Effector memory CD8-positive, alpha-beta T cell (primary cell): ENCODE results near the gene ANXA6.

Source experiments
- ATAC-seq: fragments of 150-1000 bp; cut with Tn5 transposase; replicated peaks from 2 replicates; pipeline ENCODE4 v1.10.0; 2021; ENCODE audit warnings: mild to moderate bottlenecking, moderate library complexity
- DNase-seq, 3 experiments: peaks; one replicate each; pipeline ENCODE4 v3.0.0; 2021
- H3K27ac Mint-ChIP-seq, 2 donors: one replicate each; pipeline ENCODE4 v1.8.0; 2022; ENCODE audit warnings: mild to moderate bottlenecking in 2 of 2, mixed read lengths in 2 of 2, moderate library complexity in 2 of 2
- H3K27me3 Mint-ChIP-seq, 2 donors: one replicate each; pipeline ENCODE4 v1.8.0; 2022; ENCODE audit warnings: mixed read lengths in 2 of 2
- H3K36me3 Mint-ChIP-seq: one replicate; pipeline ENCODE4 v1.8.0; 2022; ENCODE audit warnings: mild to moderate bottlenecking, moderate library complexity, mixed read lengths; ENCODE audit not compliant: insufficient read depth
- H3K4me1 Mint-ChIP-seq, 2 donors: one replicate each; pipeline ENCODE4 v1.8.0; 2022; ENCODE audit warnings: low read depth in 2 of 2, mixed read lengths in 2 of 2
- H3K4me3 Mint-ChIP-seq, 2 donors: one replicate each; pipeline ENCODE4 v1.8.0; 2022; ENCODE audit warnings: mild to moderate bottlenecking in 2 of 2, mixed read lengths in 2 of 2, moderate library complexity in 2 of 2
- H3K9me3 Mint-ChIP-seq, 2 donors: one replicate each; pipeline ENCODE4 v1.8.0; 2022; ENCODE audit warnings: mixed read lengths in 2 of 2

The ANXA6 gene

GRCh38 chr5:151107738-151108520 lies 49.6 kb downstream of the ANXA6 start:
- Mint-ChIP-seq H3K27ac (peak overlapping the region in 1 of 2 donors; percentile 46), H3K27me3 (no peaks in the 10 kb centered on the region), H3K36me3 (peaks cover 88% of the 10 kb centered on the region), H3K4me3 (no peak overlapping the region), H3K9me3 (no peaks in the 10 kb centered on the region), H3K4me1 (peaks cover 6 to 12% of the 10 kb centered on the region in 2 donors)
- ATAC-seq (no peak), DNase-seq (no peak)

GRCh38 chr5:151107084-151107483 lies 50.5 kb downstream of the ANXA6 start:
- DNase-seq (no peak), ATAC-seq (no peak)
- peaks cover 87% of the 10 kb centered on the region for H3K36me3 Mint-ChIP-seq
- no peaks in the 10 kb centered on the region for H3K9me3 Mint-ChIP-seq
- no peaks in the 10 kb centered on the region for H3K27me3 Mint-ChIP-seq
- H3K27ac Mint-ChIP-seq: no peak overlapping the region
- no peak overlapping the region for H3K4me3 Mint-ChIP-seq
- peaks cover 6 to 12% of the 10 kb centered on the region in 2 donors for H3K4me1 Mint-ChIP-seq

DNA sequence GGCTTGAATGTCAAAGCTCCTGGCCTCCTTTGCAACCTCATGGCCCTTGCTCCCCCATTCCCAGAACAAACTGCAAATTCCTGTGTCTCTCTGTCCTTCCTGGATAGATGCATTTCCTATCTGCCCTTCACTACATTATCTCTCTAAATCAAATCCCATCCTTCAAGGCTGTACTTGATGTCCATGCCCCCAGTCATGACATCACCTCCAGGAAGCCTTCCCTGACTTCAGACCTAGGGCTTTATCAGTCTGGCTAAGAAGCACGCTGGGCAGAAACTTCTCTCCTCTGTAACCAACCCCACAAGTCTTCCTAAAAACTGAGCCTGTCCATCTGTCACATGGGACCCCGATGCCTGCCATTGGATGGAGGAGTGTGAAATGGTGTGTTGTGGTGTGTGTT lies 51.1 kb downstream of the ANXA6 start:
- H3K27me3 Mint-ChIP-seq: no peaks in the 10 kb centered on the region
- no peak overlapping the region for H3K4me3 Mint-ChIP-seq
- H3K4me1 Mint-ChIP-seq: peaks cover 11 to 12% of the 10 kb centered on the region in 2 donors
- H3K9me3 Mint-ChIP-seq: no peaks in the 10 kb centered on the region
- peak overlapping the region; percentile 24 to 58 for H3K27ac Mint-ChIP-seq
- peaks cover 87% of the 10 kb centered on the region for H3K36me3 Mint-ChIP-seq
- no peak for DNase-seq
- ATAC-seq: no peak

- peak overlapping the region; percentile 24 to 58 for H3K27ac Mint-ChIP-seq
Observed at GRCh38 chr5:151106043-151106442, 51.5 kb downstream of the ANXA6 start.

GRCh38 chr5:151105561-151105960 lies 52.0 kb downstream of the ANXA6 start:
- DNase-seq: no peak
- no peak for ATAC-seq
- H3K36me3 Mint-ChIP-seq: peaks cover 88% of the 10 kb centered on the region
- H3K27me3 Mint-ChIP-seq: no peaks in the 10 kb centered on the region
- H3K27ac Mint-ChIP-seq: peak overlapping the region in 1 of 2 donors; percentile 54
- no peaks in the 10 kb centered on the region for H3K9me3 Mint-ChIP-seq
- peaks cover 11% of the 10 kb centered on the region in 2 donors for H3K4me1 Mint-ChIP-seq
- no peak overlapping the region for H3K4me3 Mint-ChIP-seq

More at GRCh38 chr5:151106043-151106442, 51.5 kb downstream of the ANXA6 start:
- no peak for DNase-seq
- no peaks in the 10 kb centered on the region for H3K27me3 Mint-ChIP-seq
- no peak overlapping the region for H3K4me3 Mint-ChIP-seq
- ATAC-seq: no peak
- no peaks in the 10 kb centered on the region for H3K9me3 Mint-ChIP-seq
- H3K4me1 Mint-ChIP-seq: peaks cover 11 to 12% of the 10 kb centered on the region in 2 donors
- H3K36me3 Mint-ChIP-seq: peaks cover 86% of the 10 kb centered on the region

DNA sequence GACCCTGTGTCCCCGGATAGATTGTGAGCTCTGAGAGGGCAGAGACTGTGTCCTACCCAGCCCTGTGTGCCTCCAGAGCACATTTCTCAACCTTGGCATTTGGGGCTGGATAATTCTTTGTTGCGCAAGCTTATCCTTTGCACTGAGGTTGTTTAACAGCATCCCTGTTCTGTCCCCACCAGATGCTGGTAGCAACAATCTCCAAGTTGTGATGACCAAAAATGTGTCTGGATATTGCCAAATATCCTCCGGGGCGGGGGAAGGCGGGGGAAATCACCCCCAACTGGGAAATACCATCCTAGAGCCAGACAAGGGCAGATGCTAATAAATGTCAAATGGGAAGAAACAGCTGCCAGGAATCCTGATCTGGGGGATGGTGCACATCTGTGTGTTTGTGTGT lies 52.8 kb downstream of the ANXA6 start:
- H3K27ac Mint-ChIP-seq: peak overlapping the region; percentile 54 to 88
- no peak overlapping the region for H3K4me3 Mint-ChIP-seq
- H3K27me3 Mint-ChIP-seq: no peaks in the 10 kb centered on the region
- ATAC-seq: no peak
- no peak for DNase-seq
- peaks cover 88% of the 10 kb centered on the region for H3K36me3 Mint-ChIP-seq
- H3K4me1 Mint-ChIP-seq: peaks cover 13% of the 10 kb centered on the region in 2 donors
- H3K9me3 Mint-ChIP-seq: no peaks in the 10 kb centered on the region

DNA sequence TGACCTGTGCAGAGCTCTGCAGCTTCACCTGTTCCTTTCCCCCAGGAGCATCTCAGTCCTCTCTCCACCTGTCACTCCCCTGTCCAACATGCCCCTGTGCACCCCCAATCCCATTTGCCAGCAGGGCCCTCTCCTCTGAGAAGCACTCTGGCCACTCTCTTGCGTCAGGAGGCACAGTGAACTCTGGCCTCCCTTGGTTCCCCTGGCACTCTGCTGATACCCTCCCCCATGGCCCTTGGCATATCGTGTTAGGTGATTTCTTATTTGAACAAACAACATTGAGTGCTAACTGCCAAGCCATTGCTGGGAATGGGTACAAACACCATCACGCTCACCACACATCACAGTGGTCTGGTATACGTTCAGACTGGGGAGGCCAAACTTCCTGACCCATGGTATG lies 55.8 kb downstream of the ANXA6 start:
- Mint-ChIP-seq H3K36me3 (peaks cover 58% of the 10 kb centered on the region), H3K27ac (peak overlapping the region; percentile 89 to 99), H3K4me3 (no peak overlapping the region), H3K4me1 (peaks cover 34 to 40% of the 10 kb centered on the region in 2 donors), H3K27me3 (no peaks in the 10 kb centered on the region), H3K9me3 (no peaks in the 10 kb centered on the region)
- DNase-seq (no peak), ATAC-seq (no peak)

DNA sequence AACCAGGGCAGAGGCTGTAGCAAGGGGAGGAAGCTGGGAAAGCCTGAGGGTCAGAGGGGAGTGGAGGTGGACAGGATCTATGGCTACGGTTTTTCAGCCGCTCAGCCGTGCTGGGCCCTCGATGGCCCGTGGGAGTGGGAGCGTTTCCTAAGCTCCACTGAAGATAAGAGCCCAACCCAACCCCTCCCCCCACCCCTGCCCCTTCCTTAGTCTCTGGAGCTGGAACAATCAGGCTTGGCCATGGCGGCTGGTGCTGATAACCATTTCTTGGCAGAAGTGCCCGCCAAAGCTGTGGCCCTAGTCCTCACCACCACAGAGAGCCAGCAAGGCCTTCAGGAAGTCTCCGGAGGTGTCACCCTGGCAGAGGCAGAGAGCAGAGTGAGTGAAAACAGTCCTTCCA lies 56.4 kb downstream of the ANXA6 start:
- H3K36me3 Mint-ChIP-seq: peaks cover 52% of the 10 kb centered on the region
- ATAC-seq: no peak

GRCh38 chr5:151100681-151101080 lies 56.9 kb downstream of the ANXA6 start:
- Mint-ChIP-seq H3K27me3 (no peaks in the 10 kb centered on the region), H3K4me1 (peaks cover 42 to 44% of the 10 kb centered on the region in 2 donors), H3K4me3 (no peak overlapping the region), H3K27ac (peak overlapping the region; percentile 91 to 99), H3K9me3 (no peaks in the 10 kb centered on the region), H3K36me3 (peaks cover 48% of the 10 kb centered on the region)
- no peak for DNase-seq
- no peak for ATAC-seq

More for the DNA sequence above, 56.4 kb downstream of the ANXA6 start:
- no peak for DNase-seq
- Mint-ChIP-seq H3K4me3 (no peak overlapping the region), H3K9me3 (no peaks in the 10 kb centered on the region), H3K27ac (peak overlapping the region; percentile 91 to 99), H3K27me3 (no peaks in the 10 kb centered on the region), H3K4me1 (peaks cover 37 to 41% of the 10 kb centered on the region in 2 donors)

DNA sequence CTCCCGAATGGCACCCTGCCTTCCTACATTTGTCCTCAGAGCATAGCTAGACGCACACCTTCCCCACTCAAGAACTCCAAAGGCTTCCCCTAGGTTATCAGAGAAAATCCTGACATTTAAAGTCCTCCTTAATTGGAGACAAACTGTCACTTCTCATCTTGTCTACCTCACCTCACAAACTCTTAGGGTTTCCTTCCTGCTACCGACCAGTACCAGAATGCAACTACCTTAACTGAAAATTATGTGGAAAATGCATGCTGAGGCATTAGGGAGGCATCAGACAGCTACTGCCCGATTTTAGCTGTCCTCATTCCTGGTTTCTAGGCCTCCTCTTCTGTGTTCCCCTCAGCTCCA lies 58.8 kb downstream of the ANXA6 start:
- H3K36me3 Mint-ChIP-seq: peaks cover 38% of the 10 kb centered on the region
- peaks cover 60 to 62% of the 10 kb centered on the region in 2 donors for H3K4me1 Mint-ChIP-seq
- H3K27ac Mint-ChIP-seq: peak overlapping the region; percentile 91 to 99
- H3K27me3 Mint-ChIP-seq: no peaks in the 10 kb centered on the region
- no peaks in the 10 kb centered on the region for H3K9me3 Mint-ChIP-seq
- peak overlapping the region; percentile 22 to 77 for H3K4me3 Mint-ChIP-seq
- DNase-seq: no peak
- ATAC-seq: no peak

GRCh38 chr5:151097820-151098767 lies 59.5 kb downstream of the ANXA6 start:
- Mint-ChIP-seq H3K4me3 (peak overlapping the region; percentile 22 to 77), H3K9me3 (no peaks in the 10 kb centered on the region), H3K27me3 (no peaks in the 10 kb centered on the region), H3K36me3 (peaks cover 41% of the 10 kb centered on the region), H3K4me1 (peaks cover 67% of the 10 kb centered on the region in 2 donors), H3K27ac (peak overlapping the region; percentile 91 to 99)
- DNase-seq (peak; percentile 31 to 54 (median 39)), ATAC-seq (peak; percentile 72)

DNA sequence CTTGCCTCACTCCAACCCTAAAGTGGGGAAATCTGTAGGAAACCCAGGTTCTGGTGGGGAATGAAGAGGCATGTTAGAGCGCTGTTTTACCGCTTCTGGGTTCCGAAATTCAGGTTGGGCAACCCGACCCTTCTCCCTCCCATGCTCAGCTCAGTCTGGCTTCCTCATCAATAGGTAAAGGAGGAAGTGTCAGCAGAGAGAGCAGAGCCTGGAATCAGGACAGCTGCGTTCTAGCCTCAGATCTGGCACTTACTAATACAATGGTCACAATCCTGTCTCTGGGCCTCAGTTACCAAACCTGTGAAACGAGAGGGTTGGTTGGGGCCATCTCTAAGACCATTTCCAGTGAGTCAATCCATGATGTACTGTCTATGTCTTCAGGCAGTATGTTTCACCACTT lies 60.5 kb downstream of the ANXA6 start:
- H3K4me3 Mint-ChIP-seq: peak overlapping the region in 1 of 2 donors; percentile 77
- peaks cover 67 to 70% of the 10 kb centered on the region in 2 donors for H3K4me1 Mint-ChIP-seq
- no peaks in the 10 kb centered on the region for H3K9me3 Mint-ChIP-seq
- H3K27ac Mint-ChIP-seq: peak overlapping the region; percentile 91 to 99
- no peaks in the 10 kb centered on the region for H3K27me3 Mint-ChIP-seq
- ATAC-seq (no peak), DNase-seq (no peak)
- H3K36me3 Mint-ChIP-seq: peaks cover 32% of the 10 kb centered on the region

- H3K9me3 Mint-ChIP-seq: no peaks in the 10 kb centered on the region
Observed at GRCh38 chr5:151096001-151096373, 61.6 kb downstream of the ANXA6 start.

More at GRCh38 chr5:151096001-151096373, 61.6 kb downstream of the ANXA6 start:
- Mint-ChIP-seq H3K4me3 (peak overlapping the region; percentile 17 to 78), H3K27ac (peak overlapping the region; percentile 91 to 99), H3K27me3 (no peaks in the 10 kb centered on the region), H3K4me1 (peaks cover 71% of the 10 kb centered on the region in 2 donors), H3K36me3 (peaks cover 25% of the 10 kb centered on the region)
- ATAC-seq: no peak
- no peak for DNase-seq
